ENCODE measurements around the gene CITED2. TPM values are rescaled to one million over a fixed set of nuclear protein-coding genes. Genes with fewer than 3 reads are reported as not detected.

The CITED2 gene
- total and polyA plus RNA-seq, 2 experiments from 2014 or later: 26.6 to 76.9 TPM

DNA sequence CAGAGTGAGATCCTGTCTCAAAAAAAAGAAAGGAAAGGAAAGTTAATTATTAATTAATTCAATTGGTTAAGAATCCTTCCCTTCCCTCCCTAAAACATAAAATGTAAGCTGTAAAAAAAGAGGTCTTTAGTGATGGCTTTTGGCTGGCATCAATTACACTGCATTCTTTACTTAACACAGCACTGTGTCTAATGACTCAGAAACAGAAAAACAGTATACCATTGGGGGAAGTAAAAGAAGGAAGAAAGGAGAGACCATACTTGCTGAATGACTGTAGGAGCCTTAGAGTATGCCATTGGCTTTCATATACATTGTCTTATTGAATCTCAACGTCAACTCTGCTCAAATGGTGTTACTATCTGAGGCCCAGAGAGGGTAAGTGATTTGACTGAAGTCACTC lies 18.3 kb upstream of the CITED2 start:
- no peaks in the 10 kb centered on the region for H3F3A ChIP-seq (replicated peaks; ENCODE audit: low read depth)
- H3K4me2 ChIP-seq: no peak overlapping the region
- Mint-ChIP-seq H3K27ac (no peak overlapping the region), H3K36me3 (ENCODE audit: low read depth) (no peaks in the 10 kb centered on the region), H3K27me3 (ENCODE audit: insufficient read depth, low read depth, poor library complexity) (peaks cover 33% of the 10 kb centered on the region), H3K9me3 (no peaks in the 10 kb centered on the region), H3K4me1 (peaks cover 12% of the 10 kb centered on the region), H3K4me3 (no peak overlapping the region)
- H3K36me3 ChIP-seq (ENCODE audit: insufficient read depth): no peaks in the 10 kb centered on the region
- no peak overlapping the region for H3K4me3 ChIP-seq
- H2AFZ ChIP-seq: no peak overlapping the region
- H3K27ac ChIP-seq (ENCODE audit: low read depth): no peak overlapping the region
- H4K20me1 ChIP-seq (replicated peaks; ENCODE audit: insufficient read depth): no peaks in the 10 kb centered on the region
- TF ChIP-seq CREB1 (CRISPR knock-in tag; IDR thresholded peaks at IDR 0.05; ENCODE audit: low read depth): no peak
- no peak for TF ChIP-seq ZNF331 (CRISPR knock-in tag; IDR thresholded peaks at IDR 0.05; ENCODE audit: low read depth)
- no peak for TF ChIP-seq ZNF114 (CRISPR knock-in tag; IDR thresholded peaks at IDR 0.05)
- TF ChIP-seq JUNB (IDR thresholded peaks at IDR 0.05; ENCODE audit: unreplicated experiment): no peak
- TF ChIP-seq, protein P1, sequence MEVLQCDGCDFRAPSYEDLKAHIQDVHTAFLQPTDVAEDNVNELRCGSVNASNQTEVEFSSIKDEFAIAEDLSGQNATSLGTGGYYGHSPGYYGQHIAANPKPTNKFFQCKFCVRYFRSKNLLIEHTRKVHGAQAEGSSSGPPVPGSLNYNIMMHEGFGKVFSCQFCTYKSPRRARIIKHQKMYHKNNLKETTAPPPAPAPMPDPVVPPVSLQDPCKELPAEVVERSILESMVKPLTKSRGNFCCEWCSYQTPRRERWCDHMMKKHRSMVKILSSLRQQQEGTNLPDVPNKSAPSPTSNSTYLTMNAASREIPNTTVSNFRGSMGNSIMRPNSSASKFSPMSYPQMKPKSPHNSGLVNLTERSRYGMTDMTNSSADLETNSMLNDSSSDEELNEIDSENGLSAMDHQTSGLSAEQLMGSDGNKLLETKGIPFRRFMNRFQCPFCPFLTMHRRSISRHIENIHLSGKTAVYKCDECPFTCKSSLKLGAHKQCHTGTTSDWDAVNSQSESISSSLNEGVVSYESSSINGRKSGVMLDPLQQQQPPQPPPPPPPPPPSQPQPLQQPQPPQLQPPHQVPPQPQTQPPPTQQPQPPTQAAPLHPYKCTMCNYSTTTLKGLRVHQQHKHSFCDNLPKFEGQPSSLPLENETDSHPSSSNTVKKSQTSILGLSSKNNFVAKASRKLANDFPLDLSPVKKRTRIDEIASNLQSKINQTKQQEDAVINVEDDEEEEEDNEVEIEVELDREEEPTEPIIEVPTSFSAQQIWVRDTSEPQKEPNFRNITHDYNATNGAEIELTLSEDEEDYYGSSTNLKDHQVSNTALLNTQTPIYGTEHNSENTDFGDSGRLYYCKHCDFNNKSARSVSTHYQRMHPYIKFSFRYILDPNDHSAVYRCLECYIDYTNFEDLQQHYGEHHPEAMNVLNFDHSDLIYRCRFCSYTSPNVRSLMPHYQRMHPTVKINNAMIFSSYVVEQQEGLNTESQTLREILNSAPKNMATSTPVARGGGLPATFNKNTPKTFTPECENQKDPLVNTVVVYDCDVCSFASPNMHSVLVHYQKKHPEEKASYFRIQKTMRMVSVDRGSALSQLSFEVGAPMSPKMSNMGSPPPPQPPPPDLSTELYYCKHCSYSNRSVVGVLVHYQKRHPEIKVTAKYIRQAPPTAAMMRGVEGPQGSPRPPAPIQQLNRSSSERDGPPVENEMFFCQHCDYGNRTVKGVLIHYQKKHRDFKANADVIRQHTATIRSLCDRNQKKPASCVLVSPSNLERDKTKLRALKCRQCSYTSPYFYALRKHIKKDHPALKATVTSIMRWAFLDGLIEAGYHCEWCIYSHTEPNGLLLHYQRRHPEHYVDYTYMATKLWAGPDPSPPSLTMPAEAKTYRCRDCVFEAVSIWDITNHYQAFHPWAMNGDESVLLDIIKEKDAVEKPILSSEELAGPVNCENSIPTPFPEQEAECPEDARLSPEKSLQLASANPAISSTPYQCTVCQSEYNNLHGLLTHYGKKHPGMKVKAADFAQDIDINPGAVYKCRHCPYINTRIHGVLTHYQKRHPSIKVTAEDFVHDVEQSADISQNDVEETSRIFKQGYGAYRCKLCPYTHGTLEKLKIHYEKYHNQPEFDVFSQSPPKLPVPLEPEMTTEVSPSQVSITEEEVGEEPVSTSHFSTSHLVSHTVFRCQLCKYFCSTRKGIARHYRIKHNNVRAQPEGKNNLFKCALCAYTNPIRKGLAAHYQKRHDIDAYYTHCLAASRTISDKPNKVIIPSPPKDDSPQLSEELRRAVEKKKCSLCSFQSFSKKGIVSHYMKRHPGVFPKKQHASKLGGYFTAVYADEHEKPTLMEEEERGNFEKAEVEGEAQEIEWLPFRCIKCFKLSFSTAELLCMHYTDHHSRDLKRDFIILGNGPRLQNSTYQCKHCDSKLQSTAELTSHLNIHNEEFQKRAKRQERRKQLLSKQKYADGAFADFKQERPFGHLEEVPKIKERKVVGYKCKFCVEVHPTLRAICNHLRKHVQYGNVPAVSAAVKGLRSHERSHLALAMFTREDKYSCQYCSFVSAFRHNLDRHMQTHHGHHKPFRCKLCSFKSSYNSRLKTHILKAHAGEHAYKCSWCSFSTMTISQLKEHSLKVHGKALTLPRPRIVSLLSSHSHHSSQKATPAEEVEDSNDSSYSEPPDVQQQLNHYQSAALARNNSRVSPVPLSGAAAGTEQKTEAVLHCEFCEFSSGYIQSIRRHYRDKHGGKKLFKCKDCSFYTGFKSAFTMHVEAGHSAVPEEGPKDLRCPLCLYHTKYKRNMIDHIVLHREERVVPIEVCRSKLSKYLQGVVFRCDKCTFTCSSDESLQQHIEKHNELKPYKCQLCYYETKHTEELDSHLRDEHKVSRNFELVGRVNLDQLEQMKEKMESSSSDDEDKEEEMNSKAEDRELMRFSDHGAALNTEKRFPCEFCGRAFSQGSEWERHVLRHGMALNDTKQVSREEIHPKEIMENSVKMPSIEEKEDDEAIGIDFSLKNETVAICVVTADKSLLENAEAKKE (CRISPR knock-in tag; IDR thresholded peaks at IDR 0.05): no peak
- no peak for TF ChIP-seq POLR2AphosphoS5 (IDR thresholded peaks at IDR 0.05; ENCODE audit: low read depth)
- ATAC-seq (no peak), DNase-seq (ENCODE audit: low spot score) (no peak)
- H3K4me1 ChIP-seq (ENCODE audit: insufficient read depth): peaks cover 9% of the 10 kb centered on the region
- H3K27me3 ChIP-seq (ENCODE audit: insufficient read depth): peaks cover 44% of the 10 kb centered on the region
- H3K9me2 ChIP-seq (ENCODE audit: insufficient read depth): no peaks in the 10 kb centered on the region
- H3K79me2 ChIP-seq (replicated peaks; ENCODE audit: insufficient read depth): no peaks in the 10 kb centered on the region

DNA sequence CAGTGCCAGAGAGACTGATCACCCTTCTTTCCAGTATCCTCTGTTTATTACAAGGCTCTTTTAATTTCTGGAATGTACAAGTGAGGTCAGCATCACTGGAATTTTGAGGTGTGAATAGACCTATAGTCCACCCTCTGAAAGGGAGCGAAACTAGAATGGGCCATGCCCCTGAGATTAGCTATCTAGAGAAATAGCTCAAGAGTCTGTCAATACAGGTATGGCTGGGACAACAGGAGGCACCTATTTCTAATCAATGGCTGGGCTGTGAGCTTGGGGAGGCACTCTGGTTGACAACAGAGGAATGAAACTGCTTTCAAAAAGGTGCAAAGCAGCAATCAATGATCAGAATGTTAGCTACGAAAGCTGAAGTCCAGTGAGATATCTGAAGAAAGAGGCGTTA lies 17.3 kb upstream of the CITED2 start:
- H3K27me3 ChIP-seq (ENCODE audit: insufficient read depth): peaks cover 37% of the 10 kb centered on the region
- H3K4me3 ChIP-seq: no peak overlapping the region
- Mint-ChIP-seq H3K4me1 (peaks cover 12% of the 10 kb centered on the region), H3K27me3 (ENCODE audit: insufficient read depth, low read depth, poor library complexity) (peaks cover 23% of the 10 kb centered on the region), H3K9me3 (no peaks in the 10 kb centered on the region), H3K4me3 (no peak overlapping the region), H3K27ac (no peak overlapping the region), H3K36me3 (ENCODE audit: low read depth) (no peaks in the 10 kb centered on the region)
- DNase-seq (ENCODE audit: low spot score) (no peak), ATAC-seq (no peak)
- no peaks in the 10 kb centered on the region for H3K36me3 ChIP-seq (ENCODE audit: insufficient read depth)
- H3K9me2 ChIP-seq (ENCODE audit: insufficient read depth): no peaks in the 10 kb centered on the region
- no peak overlapping the region for H3K27ac ChIP-seq (ENCODE audit: low read depth)
- H3F3A ChIP-seq (replicated peaks; ENCODE audit: low read depth): no peaks in the 10 kb centered on the region
- H3K4me1 ChIP-seq (ENCODE audit: insufficient read depth): peaks cover 9% of the 10 kb centered on the region
- H4K20me1 ChIP-seq (replicated peaks; ENCODE audit: insufficient read depth): no peaks in the 10 kb centered on the region
- H2AFZ ChIP-seq: no peak overlapping the region
- no peaks in the 10 kb centered on the region for H3K79me2 ChIP-seq (replicated peaks; ENCODE audit: insufficient read depth)
- no peak overlapping the region for H3K4me2 ChIP-seq
- TF ChIP-seq, protein P2, sequence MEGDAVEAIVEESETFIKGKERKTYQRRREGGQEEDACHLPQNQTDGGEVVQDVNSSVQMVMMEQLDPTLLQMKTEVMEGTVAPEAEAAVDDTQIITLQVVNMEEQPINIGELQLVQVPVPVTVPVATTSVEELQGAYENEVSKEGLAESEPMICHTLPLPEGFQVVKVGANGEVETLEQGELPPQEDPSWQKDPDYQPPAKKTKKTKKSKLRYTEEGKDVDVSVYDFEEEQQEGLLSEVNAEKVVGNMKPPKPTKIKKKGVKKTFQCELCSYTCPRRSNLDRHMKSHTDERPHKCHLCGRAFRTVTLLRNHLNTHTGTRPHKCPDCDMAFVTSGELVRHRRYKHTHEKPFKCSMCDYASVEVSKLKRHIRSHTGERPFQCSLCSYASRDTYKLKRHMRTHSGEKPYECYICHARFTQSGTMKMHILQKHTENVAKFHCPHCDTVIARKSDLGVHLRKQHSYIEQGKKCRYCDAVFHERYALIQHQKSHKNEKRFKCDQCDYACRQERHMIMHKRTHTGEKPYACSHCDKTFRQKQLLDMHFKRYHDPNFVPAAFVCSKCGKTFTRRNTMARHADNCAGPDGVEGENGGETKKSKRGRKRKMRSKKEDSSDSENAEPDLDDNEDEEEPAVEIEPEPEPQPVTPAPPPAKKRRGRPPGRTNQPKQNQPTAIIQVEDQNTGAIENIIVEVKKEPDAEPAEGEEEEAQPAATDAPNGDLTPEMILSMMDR (conservative IDR thresholded peaks at IDR 0.05; ENCODE audit: low read depth in 2 of 2): no peak
- no peak for TF ChIP-seq NANOG (IDR thresholded peaks at IDR 0.05; ENCODE audit: borderline replicate concordance)
- TF ChIP-seq ZNF331 (CRISPR knock-in tag; IDR thresholded peaks at IDR 0.05; ENCODE audit: low read depth): no peak
- TF ChIP-seq, protein P3, sequence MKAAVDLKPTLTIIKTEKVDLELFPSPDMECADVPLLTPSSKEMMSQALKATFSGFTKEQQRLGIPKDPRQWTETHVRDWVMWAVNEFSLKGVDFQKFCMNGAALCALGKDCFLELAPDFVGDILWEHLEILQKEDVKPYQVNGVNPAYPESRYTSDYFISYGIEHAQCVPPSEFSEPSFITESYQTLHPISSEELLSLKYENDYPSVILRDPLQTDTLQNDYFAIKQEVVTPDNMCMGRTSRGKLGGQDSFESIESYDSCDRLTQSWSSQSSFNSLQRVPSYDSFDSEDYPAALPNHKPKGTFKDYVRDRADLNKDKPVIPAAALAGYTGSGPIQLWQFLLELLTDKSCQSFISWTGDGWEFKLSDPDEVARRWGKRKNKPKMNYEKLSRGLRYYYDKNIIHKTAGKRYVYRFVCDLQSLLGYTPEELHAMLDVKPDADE (IDR thresholded peaks at IDR 0.05): no peak
- no peak for TF ChIP-seq EZH2phosphoT487 (IDR thresholded peaks at IDR 0.05; ENCODE audit: unreplicated experiment)
- no peak for TF ChIP-seq STAT1 (IDR thresholded peaks at IDR 0.05; ENCODE audit: unreplicated experiment)
- no peak for TF ChIP-seq POLR2AphosphoS5 (IDR thresholded peaks at IDR 0.05; ENCODE audit: low read depth)
- TF ChIP-seq JUNB (IDR thresholded peaks at IDR 0.05; ENCODE audit: unreplicated experiment): no peak
